ENCODE data around the gene PPP6R2. TPM values are rescaled to one million over a fixed set of nuclear protein-coding genes. Genes with fewer than 3 reads are reported as not detected.
A peak's percentile ranks its signal among the peaks of the same experiment; 100 is the strongest.

PPP6R2 gene
- polyA plus RNA-seq, 2 of the 4 experiments (the other 2 are of a cell fraction): 9.6 to 14.7 TPM

DNA sequence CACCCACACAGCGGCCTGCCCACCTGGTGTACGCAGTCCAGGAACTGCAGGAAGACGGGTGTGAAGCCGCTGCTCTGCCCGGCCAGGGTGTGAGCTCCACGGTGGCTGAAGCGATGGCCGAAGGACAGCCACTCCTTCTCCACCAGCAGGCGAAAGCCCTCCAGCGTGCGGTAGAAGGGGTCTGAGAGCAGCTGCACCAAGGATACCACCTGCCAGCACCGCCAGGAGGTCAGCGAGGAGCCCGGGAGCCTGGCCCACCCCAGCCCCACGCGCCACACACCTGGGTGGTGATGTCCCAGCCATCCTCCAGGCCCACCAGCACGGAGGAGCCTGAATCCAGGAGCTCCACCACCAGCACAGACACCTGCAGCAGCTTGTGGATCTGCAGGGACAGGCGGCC, 112.1 kb downstream of the PPP6R2 start (continued):
- TF ChIP-seq, protein P1, sequence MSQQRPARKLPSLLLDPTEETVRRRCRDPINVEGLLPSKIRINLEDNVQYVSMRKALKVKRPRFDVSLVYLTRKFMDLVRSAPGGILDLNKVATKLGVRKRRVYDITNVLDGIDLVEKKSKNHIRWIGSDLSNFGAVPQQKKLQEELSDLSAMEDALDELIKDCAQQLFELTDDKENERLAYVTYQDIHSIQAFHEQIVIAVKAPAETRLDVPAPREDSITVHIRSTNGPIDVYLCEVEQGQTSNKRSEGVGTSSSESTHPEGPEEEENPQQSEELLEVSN (IDR thresholded peaks at IDR 0.05; ENCODE audit: borderline replicate concordance, low read depth): no peak

DNA sequence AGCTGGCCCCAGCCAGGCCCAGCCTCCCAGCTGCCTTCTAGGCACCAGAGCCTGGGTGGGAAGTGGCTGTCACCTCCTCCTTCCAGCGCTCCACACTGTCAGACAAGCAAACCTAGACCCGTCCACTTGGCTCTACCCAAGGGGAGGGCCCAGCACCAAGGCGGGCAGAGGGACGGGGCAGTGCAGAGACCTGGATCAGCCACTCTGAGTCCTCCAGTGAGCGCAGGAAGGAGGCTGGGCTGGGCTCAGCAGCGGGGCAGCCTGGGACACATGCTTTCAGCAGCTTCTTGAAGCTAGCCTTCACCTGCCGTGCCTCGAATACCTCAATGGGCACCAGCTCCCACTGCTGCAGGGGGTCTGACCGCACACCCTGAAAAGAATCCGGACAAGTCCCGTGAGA, 112.9 kb downstream of the PPP6R2 start:
- no peak overlapping the region for H3K27ac ChIP-seq
- ChIA-PET CTCF (interaction anchor here (1.0 to 1.7 kb wide), 3 partner anchors 12 to 68 kb away, joined by 4 to 5 read pairs (median 5); no protein-coding TSS in a partner anchor), POLR2A (interaction anchor here (0.7 kb wide), 1 partner anchor 66 kb away, joined by 4 read pairs; no protein-coding TSS in a partner anchor)
- H3K4me1 ChIP-seq: no peaks in the 10 kb centered on the region
- no peak for FAIRE-seq
- no peak for DNase-seq (ENCODE audit: low read depth in 1 of 2, low spot score in 1 of 2)
- no peaks in the 10 kb centered on the region for H3K9me3 ChIP-seq
- no peak overlapping the region for H3K4me3 ChIP-seq
- TF ChIP-seq, protein P2, sequence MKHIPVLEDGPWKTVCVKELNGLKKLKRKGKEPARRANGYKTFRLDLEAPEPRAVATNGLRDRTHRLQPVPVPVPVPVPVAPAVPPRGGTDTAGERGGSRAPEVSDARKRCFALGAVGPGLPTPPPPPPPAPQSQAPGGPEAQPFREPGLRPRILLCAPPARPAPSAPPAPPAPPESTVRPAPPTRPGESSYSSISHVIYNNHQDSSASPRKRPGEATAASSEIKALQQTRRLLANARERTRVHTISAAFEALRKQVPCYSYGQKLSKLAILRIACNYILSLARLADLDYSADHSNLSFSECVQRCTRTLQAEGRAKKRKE (CRISPR knock-in tag; IDR thresholded peaks at IDR 0.05; ENCODE audit: low read depth): no peak
- no peak for TF ChIP-seq ESRRA (IDR thresholded peaks at IDR 0.05; ENCODE audit: borderline replicate concordance, low read length)
- TF ChIP-seq, protein P3, sequence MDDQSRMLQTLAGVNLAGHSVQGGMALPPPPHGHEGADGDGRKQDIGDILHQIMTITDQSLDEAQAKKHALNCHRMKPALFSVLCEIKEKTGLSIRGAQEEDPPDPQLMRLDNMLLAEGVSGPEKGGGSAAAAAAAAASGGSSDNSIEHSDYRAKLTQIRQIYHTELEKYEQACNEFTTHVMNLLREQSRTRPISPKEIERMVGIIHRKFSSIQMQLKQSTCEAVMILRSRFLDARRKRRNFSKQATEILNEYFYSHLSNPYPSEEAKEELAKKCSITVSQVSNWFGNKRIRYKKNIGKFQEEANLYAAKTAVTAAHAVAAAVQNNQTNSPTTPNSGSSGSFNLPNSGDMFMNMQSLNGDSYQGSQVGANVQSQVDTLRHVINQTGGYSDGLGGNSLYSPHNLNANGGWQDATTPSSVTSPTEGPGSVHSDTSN (IDR thresholded peaks at IDR 0.05): no peak
- TF ChIP-seq TFCP2L1 (CRISPR knock-in tag; IDR thresholded peaks at IDR 0.05): no peak
- TF ChIP-seq CEBPB (IDR thresholded peaks at IDR 0.05): no peak
- TF ChIP-seq MAFK (IDR thresholded peaks at IDR 0.05; ENCODE audit: partially characterized antibody): no peak
- TF ChIP-seq ZFP36 (IDR thresholded peaks at IDR 0.05; ENCODE audit: borderline replicate concordance, partially characterized antibody): no peak
- no peak for TF ChIP-seq GATA3 (IDR thresholded peaks at IDR 0.05; ENCODE audit: borderline replicate concordance)
- TF ChIP-seq FOSB (CRISPR knock-in tag; IDR thresholded peaks at IDR 0.05): no peak
- 75% methylated on average over 7 of the region's 11 CpGs for WGBS (ENCODE audit: missing lambda C conversion rate)
- H3K4me2 ChIP-seq: no peak overlapping the region
- ATAC-seq: no peak

DNA sequence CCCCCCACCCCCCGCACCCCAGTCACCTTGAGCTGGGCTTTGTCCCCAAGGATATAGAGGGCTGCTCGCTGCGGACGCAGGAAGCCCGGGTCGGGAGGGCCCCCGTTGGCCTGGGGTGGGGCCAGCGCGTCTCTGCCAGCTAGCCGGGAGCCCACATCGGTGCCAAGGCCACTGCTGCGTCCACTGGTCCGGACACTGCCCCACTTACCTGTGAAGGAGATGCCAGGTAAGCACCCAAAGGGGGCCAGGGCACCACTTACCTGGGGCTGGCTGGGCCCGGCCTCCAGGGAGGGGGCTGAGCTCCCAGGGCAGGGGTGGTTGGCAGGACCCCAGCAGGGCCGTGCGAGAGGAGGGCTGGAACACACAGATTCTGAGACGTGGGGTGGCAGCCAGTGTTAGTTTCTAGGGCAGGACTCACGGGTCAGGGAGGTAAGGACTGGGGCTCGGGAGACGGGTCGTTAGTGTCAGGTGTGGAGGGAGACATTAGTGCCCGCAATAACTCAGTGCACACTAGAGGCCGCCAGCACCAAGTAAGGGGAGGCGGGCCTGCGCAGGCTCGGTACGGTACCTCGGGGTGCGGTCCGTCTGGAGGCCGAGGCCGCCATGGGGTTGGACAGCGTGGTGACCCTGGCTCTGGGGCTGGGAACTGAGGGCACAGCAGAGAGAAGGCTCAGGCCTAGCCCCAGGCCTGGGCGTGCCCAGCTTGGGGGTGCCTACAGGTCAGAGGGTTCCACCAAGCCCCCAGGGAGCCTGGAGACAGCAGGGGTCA, 113.5 kb downstream of the PPP6R2 start:
- Histone ChIP-seq H3K9me3 (no peaks in the 10 kb centered on the region), H3K27ac (no peak overlapping the region), H3K4me3 (no peak overlapping the region), H3K4me2 (no peak overlapping the region), H3K4me1 (no peaks in the 10 kb centered on the region)
- ChIA-PET POLR2A (interaction anchor here (0.7 kb wide), 1 partner anchor 65 kb away, joined by 4 read pairs; no protein-coding TSS in a partner anchor), CTCF (interaction anchor here (0.8 to 1.7 kb wide), 4 partner anchors 10 to 34 kb away, joined by 3 to 5 read pairs (median 4); no protein-coding TSS in a partner anchor)
- ATAC-seq: peak; percentile 44 to 64; a peak in 4 of 6 replicates
- DNase-seq (ENCODE audit: low read depth in 1 of 2, low spot score in 1 of 2): no peak
- 88% methylated on average over 12 of the region's 34 CpGs for WGBS (ENCODE audit: missing lambda C conversion rate)
- TF ChIP-seq GATA3 (IDR thresholded peaks at IDR 0.05; ENCODE audit: borderline replicate concordance) (no peak), EHF (CRISPR knock-in tag; IDR thresholded peaks at IDR 0.05) (no peak), RCOR1 (IDR thresholded peaks at IDR 0.05; ENCODE audit: low read depth, low read length) (no peak), RAD21 (conservative IDR thresholded peaks at IDR 0.05 in 1 of 2, IDR thresholded peaks at IDR 0.05 in 1 of 2) (peak in 1 of 2 experiments; percentile 15; a peak in 1 of 5 replicates), PHF8 (IDR thresholded peaks at IDR 0.05; ENCODE audit: borderline replicate concordance, low read depth) (no peak), CBX2 (IDR thresholded peaks at IDR 0.05; ENCODE audit: borderline replicate concordance, low read depth) (no peak), FOSB (CRISPR knock-in tag; IDR thresholded peaks at IDR 0.05) (no peak), HOXA7 (CRISPR knock-in tag; IDR thresholded peaks at IDR 0.05) (no peak), CEBPB (IDR thresholded peaks at IDR 0.05) (no peak), EP300 (IDR thresholded peaks at IDR 0.05) (no peak), TFCP2L1 (CRISPR knock-in tag; IDR thresholded peaks at IDR 0.05) (no peak), CHD2 (IDR thresholded peaks at IDR 0.05; ENCODE audit: low read length, partially characterized antibody) (no peak)
- TF ChIP-seq, protein P4, sequence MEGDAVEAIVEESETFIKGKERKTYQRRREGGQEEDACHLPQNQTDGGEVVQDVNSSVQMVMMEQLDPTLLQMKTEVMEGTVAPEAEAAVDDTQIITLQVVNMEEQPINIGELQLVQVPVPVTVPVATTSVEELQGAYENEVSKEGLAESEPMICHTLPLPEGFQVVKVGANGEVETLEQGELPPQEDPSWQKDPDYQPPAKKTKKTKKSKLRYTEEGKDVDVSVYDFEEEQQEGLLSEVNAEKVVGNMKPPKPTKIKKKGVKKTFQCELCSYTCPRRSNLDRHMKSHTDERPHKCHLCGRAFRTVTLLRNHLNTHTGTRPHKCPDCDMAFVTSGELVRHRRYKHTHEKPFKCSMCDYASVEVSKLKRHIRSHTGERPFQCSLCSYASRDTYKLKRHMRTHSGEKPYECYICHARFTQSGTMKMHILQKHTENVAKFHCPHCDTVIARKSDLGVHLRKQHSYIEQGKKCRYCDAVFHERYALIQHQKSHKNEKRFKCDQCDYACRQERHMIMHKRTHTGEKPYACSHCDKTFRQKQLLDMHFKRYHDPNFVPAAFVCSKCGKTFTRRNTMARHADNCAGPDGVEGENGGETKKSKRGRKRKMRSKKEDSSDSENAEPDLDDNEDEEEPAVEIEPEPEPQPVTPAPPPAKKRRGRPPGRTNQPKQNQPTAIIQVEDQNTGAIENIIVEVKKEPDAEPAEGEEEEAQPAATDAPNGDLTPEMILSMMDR (IDR thresholded peaks at IDR 0.05): 0 out of 3 replicates have a peak, but pooled peaks have one; percentile 13
- TF ChIP-seq, protein P5, sequence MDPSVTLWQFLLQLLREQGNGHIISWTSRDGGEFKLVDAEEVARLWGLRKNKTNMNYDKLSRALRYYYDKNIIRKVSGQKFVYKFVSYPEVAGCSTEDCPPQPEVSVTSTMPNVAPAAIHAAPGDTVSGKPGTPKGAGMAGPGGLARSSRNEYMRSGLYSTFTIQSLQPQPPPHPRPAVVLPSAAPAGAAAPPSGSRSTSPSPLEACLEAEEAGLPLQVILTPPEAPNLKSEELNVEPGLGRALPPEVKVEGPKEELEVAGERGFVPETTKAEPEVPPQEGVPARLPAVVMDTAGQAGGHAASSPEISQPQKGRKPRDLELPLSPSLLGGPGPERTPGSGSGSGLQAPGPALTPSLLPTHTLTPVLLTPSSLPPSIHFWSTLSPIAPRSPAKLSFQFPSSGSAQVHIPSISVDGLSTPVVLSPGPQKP (IDR thresholded peaks at IDR 0.05; ENCODE audit: low read depth, low read length): no peak
- TF ChIP-seq, protein P2 (CRISPR knock-in tag; IDR thresholded peaks at IDR 0.05; ENCODE audit: low read depth): no peak
- TF ChIP-seq, protein P6, sequence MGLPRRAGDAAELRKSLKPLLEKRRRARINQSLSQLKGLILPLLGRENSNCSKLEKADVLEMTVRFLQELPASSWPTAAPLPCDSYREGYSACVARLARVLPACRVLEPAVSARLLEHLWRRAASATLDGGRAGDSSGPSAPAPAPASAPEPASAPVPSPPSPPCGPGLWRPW (IDR thresholded peaks at IDR 0.05): no peak
- FAIRE-seq: no peak

Measured in A549 (cell line).